GM12864 (cell line): ENCODE measurements around the gene MED15.
"Not testable (repeated sequence)": the region's sequence is repeated elsewhere in the genome, so short reads cannot be mapped to it uniquely, and the experiment has no call there.

Experiments used
- DNase-seq: peaks from one replicate; pipeline ENCODE4 v3.0.0-alpha.2; 2011; ENCODE audit warnings: low read depth
- H3K4me3 ChIP-seq: 2 replicates; pipeline ENCODE4 v1.5.1; 2011; ENCODE audit warnings: mild to moderate bottlenecking, low read depth, low read length, control low read depth
- TF ChIP-seq, protein P1 (sequence below): IDR thresholded peaks from 2 replicates; pipeline ENCODE4 v1.5.1; 2011; ENCODE audit warnings: low read depth, mild to moderate bottlenecking, moderate library complexity, low read length, control low read depth, inconsistent platforms; ENCODE audit errors: missing control alignments

Gene MED15

DNA sequence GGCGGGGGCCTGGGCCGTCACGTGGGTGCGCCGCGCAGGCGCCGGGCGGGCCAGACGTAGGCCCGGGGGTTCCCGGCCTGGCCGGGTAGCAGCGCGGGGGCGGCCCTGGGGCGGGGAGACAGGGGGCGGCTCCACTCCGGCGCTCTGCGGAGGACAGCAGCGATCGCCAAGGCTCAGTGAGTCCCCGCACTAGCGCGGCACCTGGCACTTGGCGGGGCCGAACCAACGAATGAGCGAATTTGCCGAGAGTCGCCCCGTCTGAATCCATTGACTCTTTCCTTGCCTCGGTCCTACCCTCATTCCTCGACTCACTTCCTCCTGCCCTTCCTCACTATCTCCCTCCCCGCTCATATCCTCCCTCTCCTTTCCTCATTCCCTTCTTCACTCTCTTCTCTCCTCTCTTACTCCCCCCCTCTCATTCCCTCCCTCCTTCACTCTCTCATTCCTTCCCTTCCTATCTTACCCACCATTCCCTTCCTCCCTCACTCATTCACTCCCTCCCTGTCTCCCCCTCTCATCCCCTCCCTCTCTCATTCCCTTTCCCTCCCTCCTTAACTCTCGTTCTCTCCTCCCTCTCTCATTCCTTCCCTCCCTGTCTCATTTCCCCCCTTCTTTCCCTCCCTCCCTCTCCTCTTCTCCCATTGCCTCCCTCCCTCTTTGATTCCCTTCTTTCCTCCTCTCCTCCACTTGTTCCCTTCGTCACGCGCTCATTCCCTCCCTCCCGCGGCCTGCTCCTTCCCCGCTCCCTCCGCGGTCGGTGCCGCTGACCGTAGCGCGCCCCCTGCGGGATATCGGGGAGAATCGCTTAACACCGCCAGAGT lies 11.3 kb upstream of the MED15 start:
- TF ChIP-seq, protein P1, sequence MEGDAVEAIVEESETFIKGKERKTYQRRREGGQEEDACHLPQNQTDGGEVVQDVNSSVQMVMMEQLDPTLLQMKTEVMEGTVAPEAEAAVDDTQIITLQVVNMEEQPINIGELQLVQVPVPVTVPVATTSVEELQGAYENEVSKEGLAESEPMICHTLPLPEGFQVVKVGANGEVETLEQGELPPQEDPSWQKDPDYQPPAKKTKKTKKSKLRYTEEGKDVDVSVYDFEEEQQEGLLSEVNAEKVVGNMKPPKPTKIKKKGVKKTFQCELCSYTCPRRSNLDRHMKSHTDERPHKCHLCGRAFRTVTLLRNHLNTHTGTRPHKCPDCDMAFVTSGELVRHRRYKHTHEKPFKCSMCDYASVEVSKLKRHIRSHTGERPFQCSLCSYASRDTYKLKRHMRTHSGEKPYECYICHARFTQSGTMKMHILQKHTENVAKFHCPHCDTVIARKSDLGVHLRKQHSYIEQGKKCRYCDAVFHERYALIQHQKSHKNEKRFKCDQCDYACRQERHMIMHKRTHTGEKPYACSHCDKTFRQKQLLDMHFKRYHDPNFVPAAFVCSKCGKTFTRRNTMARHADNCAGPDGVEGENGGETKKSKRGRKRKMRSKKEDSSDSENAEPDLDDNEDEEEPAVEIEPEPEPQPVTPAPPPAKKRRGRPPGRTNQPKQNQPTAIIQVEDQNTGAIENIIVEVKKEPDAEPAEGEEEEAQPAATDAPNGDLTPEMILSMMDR = peak; percentile 81
- peak overlapping the region; percentile 50 for H3K4me3 ChIP-seq
- peak; percentile 72 for DNase-seq

DNA sequence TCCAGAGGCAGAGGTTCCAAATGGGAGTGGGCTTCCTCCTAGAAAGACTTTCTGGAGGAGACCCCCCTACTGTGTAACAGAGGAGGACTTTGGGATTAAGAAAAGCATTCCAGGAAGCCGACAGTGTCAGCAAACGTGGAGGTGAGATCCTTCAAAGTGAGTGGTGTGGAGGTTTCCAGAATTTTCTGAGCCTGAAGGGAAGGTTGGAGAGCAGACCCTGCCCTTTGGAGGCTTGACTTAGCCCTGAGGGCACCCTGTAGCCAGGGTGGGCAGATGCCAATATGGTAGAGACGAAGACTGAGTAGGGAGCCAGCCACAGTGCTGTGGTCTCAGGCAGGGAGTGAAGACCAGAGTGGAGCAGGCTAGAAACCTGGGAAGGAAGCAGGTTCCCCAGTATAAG lies 10.0 kb upstream of the MED15 start:
- no peak overlapping the region for H3K4me3 ChIP-seq
- TF ChIP-seq, protein P1 = no peak
- DNase-seq = no peak

DNA sequence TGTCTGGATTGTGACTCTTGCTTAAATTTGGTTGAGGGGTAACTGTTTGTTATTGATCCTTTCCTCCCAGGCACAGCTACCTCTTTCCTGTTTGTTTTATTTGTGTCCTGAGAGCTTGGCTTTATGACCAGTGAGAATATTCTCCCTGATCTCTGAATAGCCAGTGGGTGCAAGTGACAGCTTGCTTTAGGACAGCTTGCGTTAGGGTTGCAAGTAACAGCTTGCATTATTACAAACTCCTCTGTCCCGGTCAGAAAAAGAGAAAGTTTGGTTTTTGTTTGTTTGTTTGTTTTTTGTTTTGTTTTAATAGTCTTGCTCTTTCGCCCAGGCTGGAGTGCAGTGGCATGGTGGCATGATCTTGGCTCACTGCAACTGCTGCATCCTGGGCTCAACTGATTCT lies 8.5 kb upstream of the MED15 start:
- no peak for DNase-seq

DNA sequence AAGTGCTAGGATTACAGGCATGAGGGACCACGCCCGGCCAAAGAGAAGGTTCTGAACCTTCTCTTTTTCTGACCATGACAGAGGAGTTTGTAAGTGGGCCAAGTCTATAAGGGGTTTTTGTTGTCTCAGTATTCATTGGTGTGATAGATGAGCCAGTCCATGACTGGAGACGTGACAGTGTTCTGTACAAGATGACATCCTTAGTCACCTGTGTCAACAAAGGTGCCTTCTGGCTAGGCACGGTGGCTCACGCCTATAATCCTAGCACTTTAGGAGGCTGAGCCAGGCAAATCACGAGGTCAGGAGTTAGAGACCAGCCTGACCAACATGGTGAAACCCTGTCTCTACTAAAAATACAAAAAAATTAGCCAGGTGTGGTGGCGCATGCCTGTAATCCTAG lies 7.6 kb upstream of the MED15 start:
- DNase-seq = no peak
- TF ChIP-seq, protein P1 = no peak
- no peak overlapping the region for H3K4me3 ChIP-seq

More for the DNA sequence above, 8.5 kb upstream of the MED15 start:
- H3K4me3 ChIP-seq = no peak overlapping the region
- TF ChIP-seq, protein P1 = no peak

DNA sequence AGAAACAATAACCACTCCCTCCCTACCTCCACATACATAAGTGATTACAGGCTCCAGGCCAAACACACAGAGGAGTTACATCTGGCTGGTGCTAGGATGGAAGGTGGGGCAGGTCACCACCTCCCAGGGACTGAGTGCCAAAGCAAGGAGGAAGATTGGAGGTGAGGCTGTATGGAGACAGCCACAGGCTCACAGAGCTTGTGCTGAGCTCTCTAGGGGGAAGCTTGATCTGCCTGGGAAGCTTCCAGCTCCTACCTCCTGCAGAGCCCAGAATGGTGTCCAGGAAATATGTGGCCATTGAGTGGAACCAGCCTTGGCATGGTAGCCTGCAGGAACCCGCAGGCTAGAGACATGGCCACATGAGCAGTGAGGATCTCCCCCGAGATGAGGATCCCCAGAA lies 3.6 kb upstream of the MED15 start:
- TF ChIP-seq, protein P1 = no peak
- no peak overlapping the region for H3K4me3 ChIP-seq
- DNase-seq = no peak

DNA sequence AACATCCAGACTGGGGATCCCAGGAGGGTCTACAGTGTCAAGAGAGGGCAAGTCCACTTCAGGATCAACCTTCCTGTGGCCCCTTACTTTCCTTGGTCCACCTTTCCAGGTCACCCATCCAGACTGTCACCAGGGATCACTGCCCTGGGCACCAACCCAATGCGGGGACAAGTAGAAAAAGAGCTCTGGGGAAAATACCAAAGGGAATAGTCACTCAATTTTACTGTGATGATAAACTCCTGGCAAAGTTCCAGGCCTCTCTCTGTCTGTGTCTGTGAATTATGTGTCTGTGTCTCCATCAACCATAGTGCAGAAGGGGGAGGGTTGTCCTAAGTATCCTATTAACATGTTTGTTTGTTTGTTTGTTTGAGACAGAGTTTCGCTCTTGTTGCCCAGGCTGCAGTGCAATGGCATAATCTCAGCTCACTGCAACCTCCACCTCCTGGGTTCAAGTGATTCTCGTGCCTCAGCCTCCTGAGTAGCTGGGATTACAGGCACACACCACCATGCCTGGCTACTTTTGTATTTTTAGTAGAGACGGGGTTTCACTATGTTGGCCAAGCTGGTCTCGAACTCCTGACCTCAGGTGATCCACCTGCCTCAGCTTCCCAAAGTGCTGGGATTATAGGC lies 3.0 kb upstream of the MED15 start:
- H3K4me3 ChIP-seq, DNase-seq: not testable (repeated sequence)

DNA sequence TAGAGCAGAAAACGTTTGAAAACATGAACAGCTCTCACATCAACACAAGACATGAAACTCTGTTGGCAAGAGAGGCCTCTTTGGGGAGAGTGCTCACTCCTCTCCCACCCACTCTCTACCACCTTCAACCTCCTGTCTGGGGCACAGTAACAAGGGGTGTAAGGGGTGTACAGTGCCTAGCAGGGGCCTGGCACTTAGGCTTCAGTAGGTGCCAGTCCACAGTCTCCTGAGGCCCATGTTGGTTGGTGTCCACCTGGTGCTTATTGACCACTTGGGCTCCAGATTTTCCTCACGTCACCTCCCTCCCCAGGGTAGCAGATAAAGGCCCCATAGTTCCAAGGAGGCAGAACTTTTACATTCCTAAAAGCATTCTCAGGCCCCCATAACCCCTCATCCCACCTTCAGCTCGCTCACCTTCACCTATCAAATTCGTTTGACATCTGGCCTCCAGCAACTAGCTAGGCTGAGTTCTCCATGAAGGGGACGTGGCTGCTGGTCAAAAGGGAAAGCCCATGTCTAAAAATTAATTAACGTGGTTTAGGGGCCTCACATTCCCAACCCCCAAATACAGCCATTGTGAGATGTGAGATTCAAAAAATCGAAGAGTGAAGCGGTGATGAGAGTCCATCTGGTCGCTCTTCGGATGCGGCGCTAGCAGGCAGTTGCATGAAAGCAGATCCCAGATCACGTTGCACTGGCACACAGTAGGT lies 712 bp upstream of the MED15 start:
- no peak for DNase-seq
- TF ChIP-seq, protein P1 = no peak
- peak overlapping the region; percentile 82 for H3K4me3 ChIP-seq

DNA sequence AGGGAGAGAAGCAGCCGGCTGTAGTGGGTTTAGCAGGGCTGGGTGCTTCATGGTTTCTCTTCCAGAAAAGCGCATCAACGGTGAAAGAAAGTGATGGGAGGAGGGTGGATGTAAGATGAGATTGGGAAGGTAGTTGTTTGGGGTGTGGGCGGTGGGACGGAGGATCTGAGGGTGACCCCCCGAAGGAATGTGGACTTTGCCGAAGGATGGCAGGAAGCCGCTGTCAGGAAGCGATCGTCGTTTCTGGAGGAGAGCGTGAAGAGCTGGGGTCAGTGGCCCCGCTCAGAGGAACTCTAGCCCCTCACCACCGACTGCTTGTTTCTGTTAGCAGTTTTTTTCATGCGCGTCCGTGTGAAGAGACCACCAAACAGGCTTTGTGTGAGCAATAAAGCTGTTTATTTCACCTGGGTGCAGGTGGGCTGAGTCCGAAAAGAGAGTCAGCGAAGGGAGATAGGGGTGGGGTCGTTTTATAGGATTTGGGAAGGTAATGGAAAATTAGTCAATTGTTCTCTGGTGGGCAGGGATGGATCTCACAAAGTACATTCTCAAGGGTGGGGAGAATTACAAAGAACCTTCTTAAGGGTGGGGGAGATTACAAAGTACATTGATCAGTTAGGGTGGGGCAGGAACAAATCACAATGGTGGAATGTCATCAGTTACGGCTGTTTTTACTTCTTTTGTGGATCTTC lies 801 bp downstream of the MED15 start:
- peak overlapping the region; percentile 82 for H3K4me3 ChIP-seq
- not testable (repeated sequence) for DNase-seq
